GM19324 (cell line): ENCODE data around the gene UST.
"Not testable (repeated sequence)": the region's sequence is repeated elsewhere in the genome, so short reads cannot be mapped to it uniquely, and the experiment has no call there.

Source experiments
- ATAC-seq: cut with Tn5 transposase; IDR thresholded peaks from one replicate; pipeline ENCODE4 v1.9.1; 2021; ENCODE audit warnings: mild to moderate bottlenecking, moderate library complexity; ENCODE audit not compliant: unreplicated experiment, low FRiP score

The UST gene

DNA sequence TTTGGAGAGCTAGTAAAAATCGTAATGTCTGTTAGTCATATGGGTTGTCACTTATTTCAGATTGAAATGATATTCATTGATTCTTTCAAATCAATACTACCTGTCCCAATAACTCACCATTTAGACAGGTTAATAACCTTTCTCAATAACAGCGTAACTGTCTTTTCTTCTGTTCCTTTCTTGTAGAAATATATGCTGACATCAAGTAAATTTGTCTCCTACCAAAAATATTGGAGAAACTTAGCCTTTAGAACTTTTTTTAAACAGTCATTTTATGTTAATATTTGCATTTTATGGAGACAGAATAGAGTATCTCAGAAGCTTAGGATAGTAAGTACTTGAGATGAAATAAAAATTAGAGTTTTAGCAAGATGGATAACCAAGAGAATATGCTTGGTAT is 278.2 kb downstream of the UST start:
- no peak for ATAC-seq

GRCh38 chr6:149026530-149026942 is 279.7 kb downstream of the UST start:
- no peak for ATAC-seq

GRCh38 chr6:149027484-149027883 is 280.7 kb downstream of the UST start:
- ATAC-seq = no peak

- no peak for ATAC-seq
Measured at GRCh38 chr6:149028767-149029405, 282.1 kb downstream of the UST start.

DNA sequence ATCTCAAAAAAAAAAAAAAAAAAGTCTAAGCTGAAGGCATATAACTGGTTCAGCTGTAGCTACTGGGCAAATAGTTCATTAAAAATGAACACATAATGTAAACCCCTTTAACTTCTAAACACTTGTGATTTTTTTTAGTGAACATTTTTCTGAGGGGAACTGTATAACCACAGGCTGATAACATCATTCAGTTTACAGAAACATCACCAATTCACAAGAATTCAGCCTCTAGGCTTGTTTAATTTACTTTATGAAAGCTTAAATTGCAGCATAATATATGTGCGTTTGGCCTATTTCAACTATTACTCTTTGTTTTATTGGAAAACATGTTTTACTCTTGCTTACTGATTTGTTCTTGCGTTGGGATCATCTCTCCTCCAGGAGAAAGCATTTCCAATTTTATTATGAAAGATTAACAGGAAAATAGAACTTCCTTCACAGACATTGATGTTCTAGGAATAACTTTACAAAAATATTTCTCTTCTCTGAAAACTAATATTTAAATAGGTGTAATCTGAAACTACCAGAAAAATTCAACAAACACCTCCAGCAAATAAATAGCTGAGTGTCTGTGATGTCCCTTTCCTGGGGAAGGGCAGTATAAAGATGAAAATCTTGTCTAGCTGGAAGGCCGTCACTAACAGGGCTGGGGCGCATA is 284.5 kb downstream of the UST start:
- no peak for ATAC-seq

GRCh38 chr6:149031859-149032598 is 285.2 kb downstream of the UST start:
- ATAC-seq = peak; percentile 14

- ATAC-seq = peak; percentile 59
Measured at GRCh38 chr6:149032599-149033405, 286.0 kb downstream of the UST start.

- ATAC-seq = no peak
Measured at GRCh38 chr6:149033454-149033853, 286.6 kb downstream of the UST start.

GRCh38 chr6:149035766-149036165 is 288.9 kb downstream of the UST start:
- no peak for ATAC-seq

DNA sequence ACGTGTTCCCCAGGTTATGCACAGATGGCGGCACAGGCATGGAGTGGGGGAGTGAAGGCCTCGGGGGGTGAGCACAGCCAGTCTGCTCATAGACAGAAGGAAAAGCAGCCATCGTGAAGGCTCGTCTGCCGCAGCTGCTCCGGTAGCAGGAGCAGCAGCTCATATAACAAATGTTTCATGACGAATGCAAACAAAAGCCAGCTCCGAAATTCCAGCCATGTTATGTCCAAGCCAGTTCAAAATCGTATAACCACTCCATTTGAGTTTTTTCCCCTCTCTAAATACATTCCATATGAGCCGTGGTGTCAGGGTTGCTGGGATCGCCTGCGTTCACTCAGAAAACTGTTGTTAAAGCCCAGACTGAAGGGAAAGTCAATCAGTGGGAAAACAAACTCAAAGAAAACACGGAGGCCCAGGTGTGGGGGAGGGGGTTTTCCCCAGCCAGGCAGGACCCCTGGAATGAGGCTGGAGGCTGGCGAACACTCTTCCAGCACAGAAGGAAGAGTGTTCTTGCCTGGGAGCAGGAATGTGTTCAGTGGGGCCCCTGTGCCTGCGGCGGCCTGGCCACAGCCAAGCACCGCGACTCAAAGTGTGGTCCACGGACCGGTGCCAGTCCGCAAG is 290.3 kb downstream of the UST start:
- no peak for ATAC-seq

DNA sequence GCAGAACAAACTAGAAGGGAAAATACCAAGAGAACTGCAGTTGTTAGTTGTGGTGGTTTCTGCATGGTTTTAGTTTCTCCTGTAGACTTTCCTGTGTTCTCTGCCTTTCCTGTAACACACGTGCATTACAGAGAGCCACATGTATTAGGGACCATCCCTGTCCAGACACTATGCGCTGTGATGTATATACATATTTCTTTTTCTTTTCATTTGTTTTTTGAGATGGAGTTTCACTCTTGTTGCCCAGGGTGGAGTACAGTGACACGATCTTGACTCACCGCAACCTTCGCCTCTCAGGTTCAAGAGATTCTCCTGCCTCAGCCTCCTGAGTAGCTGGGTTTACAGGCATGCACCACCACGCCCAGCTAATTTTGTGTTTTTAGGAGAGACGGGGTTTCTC is 292.2 kb downstream of the UST start:
- not testable (repeated sequence) for ATAC-seq

DNA sequence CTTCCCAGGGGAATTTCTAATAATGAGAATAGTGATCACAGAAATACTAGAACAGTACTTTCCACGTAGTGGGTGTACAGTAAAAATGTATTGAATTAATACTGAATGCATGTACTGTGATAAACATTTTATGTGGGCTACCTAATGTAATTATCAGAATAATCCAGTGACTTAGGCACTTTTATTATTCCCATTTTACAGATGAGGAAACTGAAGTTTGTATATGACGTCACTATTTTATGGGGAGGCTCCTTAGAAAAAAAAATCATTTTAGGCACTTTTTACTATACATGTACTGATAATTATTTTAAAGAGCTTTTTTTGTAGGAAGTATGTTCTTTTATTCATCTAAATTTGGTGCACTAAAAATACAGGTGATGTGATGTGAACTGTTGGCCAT is 295.1 kb downstream of the UST start:
- no peak for ATAC-seq

GRCh38 chr6:149043476-149044130 is 296.8 kb downstream of the UST start:
- ATAC-seq = no peak

DNA sequence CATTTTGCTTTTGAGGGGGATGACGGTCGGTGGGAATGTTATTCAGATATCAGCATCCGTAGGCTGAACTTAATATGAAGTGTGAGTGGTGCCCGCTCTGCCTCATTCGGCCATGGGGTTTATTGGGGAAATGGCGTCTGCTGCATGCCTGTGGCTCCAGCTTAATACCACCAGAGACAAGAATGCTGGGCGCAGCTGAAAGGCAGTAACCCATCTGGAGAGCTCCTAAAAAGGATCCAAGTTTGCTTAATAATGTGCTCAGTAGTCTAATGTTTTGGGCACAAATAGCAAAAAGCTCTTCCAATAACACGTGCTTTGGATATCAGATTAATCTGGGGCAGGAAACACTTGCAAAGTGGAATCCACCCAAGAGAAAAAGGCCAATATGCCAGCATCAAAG is 297.7 kb downstream of the UST start:
- ATAC-seq = no peak

- no peak for ATAC-seq
Measured at GRCh38 chr6:149045404-149045803, 298.6 kb downstream of the UST start.

DNA sequence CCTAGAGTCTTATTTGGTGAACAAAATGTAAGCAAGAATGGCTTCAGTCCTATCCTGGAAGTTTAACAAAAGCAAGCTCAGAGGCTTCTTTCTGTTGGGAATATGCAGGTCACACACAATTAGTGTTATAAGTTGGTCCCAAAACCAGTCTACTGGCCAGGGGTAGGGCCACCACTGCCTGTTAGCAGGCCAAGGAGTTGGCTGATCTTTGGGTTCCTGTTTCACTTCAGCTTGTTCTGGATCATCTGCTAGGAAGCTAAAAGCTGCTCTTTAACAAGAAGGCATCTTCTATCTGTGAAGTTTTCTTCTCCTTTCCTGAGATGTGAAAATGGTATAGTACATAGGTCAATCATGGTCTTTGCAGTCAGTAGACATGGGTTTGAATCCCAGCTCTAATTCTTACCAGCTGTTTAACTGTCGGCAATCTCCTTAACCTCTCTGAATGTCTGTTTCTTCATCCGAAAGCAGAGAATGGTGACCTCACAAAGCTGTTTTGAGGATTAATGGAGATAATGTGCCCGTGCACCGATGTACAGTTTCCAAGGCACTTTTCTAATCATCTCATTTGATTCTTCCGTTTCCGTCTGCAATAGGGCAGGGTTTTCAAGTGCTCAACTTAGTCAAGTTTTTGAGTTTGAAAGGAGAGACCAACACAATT is 299.5 kb downstream of the UST start:
- no peak for ATAC-seq

DNA sequence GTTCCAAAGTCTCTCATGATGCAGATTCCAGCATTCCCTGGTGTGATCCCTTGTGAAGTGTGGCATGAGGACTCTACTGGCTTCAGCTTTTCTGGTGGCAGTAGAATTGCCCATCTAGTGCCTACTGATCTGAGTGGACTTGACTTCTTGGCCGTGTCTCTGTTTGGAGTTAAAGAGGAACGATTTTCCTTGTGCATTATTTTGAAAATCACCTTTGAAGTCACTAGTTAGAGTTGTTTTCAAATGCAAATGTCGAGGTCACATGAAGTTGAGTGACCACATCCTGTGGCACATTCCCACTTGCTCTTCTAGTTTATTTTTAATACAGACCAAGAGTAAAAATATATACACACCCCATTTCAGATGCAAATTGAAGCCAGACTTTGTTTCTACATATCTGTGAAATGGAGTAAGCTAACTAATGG is 300.0 kb downstream of the UST start:
- ATAC-seq = peak; percentile 77

DNA sequence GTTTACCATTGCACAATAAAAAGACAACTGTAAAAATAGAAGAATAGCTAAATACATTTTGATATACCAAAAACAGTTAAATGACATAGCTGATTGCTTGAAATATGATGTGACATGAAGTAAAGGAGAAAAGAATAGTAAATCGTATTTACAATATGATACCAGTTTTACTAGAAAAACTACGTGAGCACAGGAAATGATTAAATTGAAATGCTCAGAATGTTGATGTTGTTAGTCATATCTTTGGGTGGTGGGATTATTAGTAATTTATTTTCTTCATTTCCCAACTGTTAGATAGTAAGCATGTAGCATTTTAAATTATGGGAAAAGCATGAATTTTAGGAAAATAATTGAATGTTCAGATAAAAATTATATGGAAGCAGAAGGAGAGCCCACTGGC is 302.4 kb downstream of the UST start:
- ATAC-seq = no peak

DNA sequence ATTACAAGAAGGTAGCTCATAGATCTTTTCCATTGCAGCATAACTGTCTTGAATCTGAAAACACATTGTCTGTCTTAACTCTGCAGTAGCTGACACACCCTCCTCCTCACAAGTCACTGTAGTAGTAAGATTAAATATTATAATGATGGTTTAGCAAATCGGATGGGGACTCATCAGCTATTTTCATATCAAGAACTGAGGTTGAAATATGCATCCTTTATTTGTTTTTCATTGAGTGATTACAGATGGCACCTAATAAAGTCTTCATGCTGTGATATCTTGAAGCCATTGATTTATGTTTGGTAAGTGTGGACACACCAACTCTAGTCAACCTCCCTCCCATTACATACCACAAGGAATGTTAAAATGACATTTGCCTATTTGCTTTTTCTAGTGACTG is 303.3 kb downstream of the UST start:
- no peak for ATAC-seq
